DND-41 (cell line): Measurements from ENCODE around the gene NPIPB9.
"Not testable (repeated sequence)": the region's sequence is repeated elsewhere in the genome, so short reads cannot be mapped to it uniquely, and the experiment has no call there.

ENCODE experiments used
- ATAC-seq: fragments of 200-7000 bp; cut with Tn5 transposase; 3 replicates; pipeline ENCODE4 v1.9.1; 2021; ENCODE audit warnings: low read depth; ENCODE audit not compliant: insufficient read depth
- DNase-seq: peaks from one replicate; pipeline ENCODE4 v3.0.0-alpha.2; 2020
- H2AFZ ChIP-seq: 2 replicates; pipeline ENCODE4 v1.6.0; 2012; ENCODE audit warnings: low read depth, low read length
- H3K27ac ChIP-seq: 2 replicates; pipeline ENCODE4 v1.5.1; 2012; ENCODE audit warnings: low read length, inconsistent platforms
- H3K27me3 ChIP-seq: fragments of 200-600 bp; sonication (generic); 2 replicates; pipeline ENCODE4 v1.6.0; 2012; ENCODE audit warnings: low read length, mild to moderate bottlenecking, inconsistent platforms; ENCODE audit not compliant: insufficient read depth, poor library complexity
- H3K36me3 ChIP-seq: 2 replicates; pipeline ENCODE4 v1.5.1; 2012; ENCODE audit warnings: low read length, inconsistent platforms; ENCODE audit not compliant: insufficient read depth
- H3K4me1 ChIP-seq: 2 replicates; pipeline ENCODE4 v1.5.1; 2012; ENCODE audit warnings: mild to moderate bottlenecking, low read length; ENCODE audit not compliant: insufficient read depth
- H3K4me2 ChIP-seq: 2 replicates; pipeline ENCODE4 v1.6.0; 2012; ENCODE audit warnings: mild to moderate bottlenecking, moderate library complexity, low read length, inconsistent platforms; ENCODE audit not compliant: insufficient read depth
- H3K4me3 ChIP-seq, 2 experiments: fragments of 200-600 bp in 1 of 2; shearing (Covaris generic) in 1 of 2; 2 replicates each; pipeline ENCODE4 v1.5.1; 2012 to 2016; ENCODE audit warnings: inconsistent platforms in 2 of 2, low read length in 2 of 2, mild to moderate bottlenecking in 2 of 2, low read depth in 1 of 2, moderate library complexity in 1 of 2
- H3K79me2 ChIP-seq: 2 replicates; pipeline ENCODE4 v1.6.0; 2012; ENCODE audit warnings: low read length, inconsistent platforms; ENCODE audit not compliant: insufficient read depth
- H3K9ac ChIP-seq: 2 replicates; pipeline ENCODE4 v1.6.0; 2012; ENCODE audit warnings: low read depth, mild to moderate bottlenecking, inconsistent platforms, low read length, moderate library complexity
- H3K9me3 ChIP-seq: 2 replicates; pipeline ENCODE4 v1.5.1; 2012; ENCODE audit warnings: low read length, moderate library complexity, mild to moderate bottlenecking, inconsistent platforms; ENCODE audit not compliant: insufficient read depth, severe bottlenecking
- H4K20me1 ChIP-seq: 2 replicates; pipeline ENCODE4 v1.6.0; 2012; ENCODE audit warnings: low read length; ENCODE audit not compliant: insufficient read depth

NPIPB9 gene

GRCh38 chr16:28740631-28741030 is 11.0 kb upstream of the NPIPB9 start:
- not testable (repeated sequence) for H3K9ac ChIP-seq

GRCh38 chr16:28741295-28741694 is 10.3 kb upstream of the NPIPB9 start:
- not testable (repeated sequence) for H3K79me2 ChIP-seq, H3K9me3 ChIP-seq, H2AFZ ChIP-seq, H3K4me2 ChIP-seq, H3K27ac ChIP-seq, H3K4me3 ChIP-seq, H3K4me1 ChIP-seq, H4K20me1 ChIP-seq, DNase-seq, H3K27me3 ChIP-seq, H3K9ac ChIP-seq, H3K36me3 ChIP-seq
- peak; percentile 12; the same call in 1 of the 3 replicates for ATAC-seq

More at GRCh38 chr16:28740631-28741030, 11.0 kb upstream of the NPIPB9 start:
- not testable (repeated sequence) for H3K79me2 ChIP-seq, H3K27ac ChIP-seq, ATAC-seq, H3K27me3 ChIP-seq, H3K4me2 ChIP-seq, H3K4me1 ChIP-seq, H4K20me1 ChIP-seq, H3K9me3 ChIP-seq, H3K36me3 ChIP-seq, H2AFZ ChIP-seq, H3K4me3 ChIP-seq, DNase-seq

GRCh38 chr16:28746618-28747350 is 4.8 kb upstream of the NPIPB9 start:
- H4K20me1 ChIP-seq, H3K4me2 ChIP-seq, H3K9me3 ChIP-seq, H3K79me2 ChIP-seq, H3K4me1 ChIP-seq, ATAC-seq, H3K27me3 ChIP-seq, H3K27ac ChIP-seq, H2AFZ ChIP-seq, DNase-seq, H3K36me3 ChIP-seq, H3K4me3 ChIP-seq, H3K9ac ChIP-seq: not testable (repeated sequence)

- H3K4me1 ChIP-seq, H3K79me2 ChIP-seq, H3K27me3 ChIP-seq, H4K20me1 ChIP-seq, H3K36me3 ChIP-seq, H3K27ac ChIP-seq, H3K9me3 ChIP-seq: not testable (repeated sequence)
- H2AFZ ChIP-seq = peak overlapping the region; percentile 62; the same call in 1 of the 2 replicates
- peak overlapping the region; percentile 64 for H3K4me2 ChIP-seq
- DNase-seq (peak; percentile 55), ATAC-seq (peak; percentile 96)
- H3K9ac ChIP-seq = peak overlapping the region; percentile 45
- peak overlapping the region in 1 of 2 experiments; percentile 50; a peak in 2 of 4 replicates for H3K4me3 ChIP-seq
Observed at GRCh38 chr16:28749997-28750465, 1.6 kb upstream of the NPIPB9 start.

- peak; percentile 66 for ATAC-seq
- not testable (repeated sequence) for H2AFZ ChIP-seq, H3K27ac ChIP-seq, H4K20me1 ChIP-seq, DNase-seq, H3K4me3 ChIP-seq, H3K4me2 ChIP-seq, H3K36me3 ChIP-seq, H3K4me1 ChIP-seq, H3K9me3 ChIP-seq, H3K79me2 ChIP-seq, H3K9ac ChIP-seq, H3K27me3 ChIP-seq
Observed at GRCh38 chr16:28750469-28751067, 1.0 kb upstream of the NPIPB9 start.

- not testable (repeated sequence) for H3K79me2 ChIP-seq, DNase-seq, H3K4me1 ChIP-seq, H3K9ac ChIP-seq, H3K9me3 ChIP-seq, H2AFZ ChIP-seq, H3K4me3 ChIP-seq, H3K27ac ChIP-seq, H3K27me3 ChIP-seq, H3K4me2 ChIP-seq, H4K20me1 ChIP-seq, H3K36me3 ChIP-seq
- ATAC-seq = peak; percentile 79
Observed at GRCh38 chr16:28781697-28782096, 30.1 kb downstream of the NPIPB9 start.

DNA sequence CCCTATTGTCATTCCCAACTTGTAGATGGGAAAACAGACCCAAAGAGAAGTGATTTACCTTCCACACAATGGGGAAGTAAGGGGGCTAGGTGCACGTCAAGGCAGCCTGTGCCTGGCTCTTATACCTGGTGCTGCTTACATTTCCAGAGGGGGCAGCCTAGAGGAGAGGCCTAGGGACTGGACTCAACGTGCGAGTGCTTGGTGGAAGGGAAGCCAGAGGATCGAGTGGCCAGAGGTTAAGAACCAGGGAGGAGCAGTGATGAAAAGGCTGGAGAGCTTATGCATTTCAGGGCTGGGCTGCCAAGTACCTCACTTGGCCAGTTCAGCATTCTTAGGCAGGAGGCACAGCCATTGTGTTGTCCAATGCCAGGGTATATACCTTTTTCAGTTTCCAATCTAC is 30.8 kb downstream of the NPIPB9 start:
- not testable (repeated sequence) for H3K9ac ChIP-seq, H3K27ac ChIP-seq, H3K36me3 ChIP-seq, H3K4me2 ChIP-seq, H3K79me2 ChIP-seq, H3K4me1 ChIP-seq, ATAC-seq, H3K9me3 ChIP-seq, H3K4me3 ChIP-seq, H4K20me1 ChIP-seq, H2AFZ ChIP-seq, DNase-seq, H3K27me3 ChIP-seq
